GM12875 (cell line): ENCODE data around the gene OR4F6.

Source experiments
- H3K4me3 ChIP-seq: one replicate; pipeline ENCODE4 v1.5.1; 2011; ENCODE audit warnings: low read depth, low read length, control low read depth
- TF ChIP-seq, protein P1 (sequence below): IDR thresholded peaks from 2 replicates; pipeline ENCODE4 v1.5.1; 2011; ENCODE audit warnings: low read depth, mild to moderate bottlenecking, control low read depth, inconsistent platforms, low read length, moderate library complexity, borderline replicate concordance; ENCODE audit not compliant: insufficient read depth

The OR4F6 gene

DNA sequence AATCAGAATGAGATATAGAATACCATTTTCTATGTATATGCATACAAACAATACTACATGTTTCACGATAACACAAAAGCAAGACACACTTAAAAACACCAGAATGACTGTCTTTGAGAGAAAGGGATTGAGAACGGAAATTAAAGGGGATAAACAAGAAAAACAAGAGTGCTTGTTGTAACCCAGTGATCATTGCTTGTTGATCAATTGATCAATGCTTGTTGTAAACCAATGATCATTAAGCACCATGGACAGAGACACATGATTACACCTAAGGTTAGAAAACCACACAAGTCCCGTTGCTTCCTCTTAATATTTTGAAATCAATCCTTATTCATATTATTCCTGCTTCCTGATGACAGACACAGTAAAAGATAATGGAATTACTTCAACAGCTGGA, 7.6 kb downstream of the OR4F6 start:
- TF ChIP-seq, protein P1, sequence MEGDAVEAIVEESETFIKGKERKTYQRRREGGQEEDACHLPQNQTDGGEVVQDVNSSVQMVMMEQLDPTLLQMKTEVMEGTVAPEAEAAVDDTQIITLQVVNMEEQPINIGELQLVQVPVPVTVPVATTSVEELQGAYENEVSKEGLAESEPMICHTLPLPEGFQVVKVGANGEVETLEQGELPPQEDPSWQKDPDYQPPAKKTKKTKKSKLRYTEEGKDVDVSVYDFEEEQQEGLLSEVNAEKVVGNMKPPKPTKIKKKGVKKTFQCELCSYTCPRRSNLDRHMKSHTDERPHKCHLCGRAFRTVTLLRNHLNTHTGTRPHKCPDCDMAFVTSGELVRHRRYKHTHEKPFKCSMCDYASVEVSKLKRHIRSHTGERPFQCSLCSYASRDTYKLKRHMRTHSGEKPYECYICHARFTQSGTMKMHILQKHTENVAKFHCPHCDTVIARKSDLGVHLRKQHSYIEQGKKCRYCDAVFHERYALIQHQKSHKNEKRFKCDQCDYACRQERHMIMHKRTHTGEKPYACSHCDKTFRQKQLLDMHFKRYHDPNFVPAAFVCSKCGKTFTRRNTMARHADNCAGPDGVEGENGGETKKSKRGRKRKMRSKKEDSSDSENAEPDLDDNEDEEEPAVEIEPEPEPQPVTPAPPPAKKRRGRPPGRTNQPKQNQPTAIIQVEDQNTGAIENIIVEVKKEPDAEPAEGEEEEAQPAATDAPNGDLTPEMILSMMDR: no peak

DNA sequence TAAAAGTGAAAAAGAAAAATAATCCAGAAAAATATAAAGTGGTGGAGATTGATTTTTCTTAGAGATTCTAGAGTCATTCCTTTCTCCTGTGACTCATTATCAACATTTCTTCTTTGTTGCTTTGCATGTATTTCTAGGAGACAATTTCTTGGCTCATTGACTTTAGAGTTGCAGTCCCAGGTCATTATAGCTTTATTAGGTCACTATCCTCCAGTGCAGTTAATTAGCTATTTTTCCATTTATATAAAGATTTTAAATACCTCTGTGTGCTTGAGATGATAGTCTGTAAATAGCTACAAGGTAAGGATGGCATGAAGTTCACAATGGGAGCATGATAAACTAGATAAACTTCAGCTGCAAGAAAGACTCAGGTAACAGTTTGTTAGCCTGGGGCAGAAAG, 8.6 kb downstream of the OR4F6 start, which contains the start of gene OR4F15:
Gene OR4F15, plus strand, starts transcription at position 301 of the 400 bp plus-strand sequence. CDS start 5,985 bp downstream, outside the sequence.
- TF ChIP-seq, protein P1: no peak
- no peak within 1 kb of the TSS for H3K4me3 ChIP-seq

More for the DNA sequence above, 7.6 kb downstream of the OR4F6 start:
- H3K4me3 ChIP-seq: no peak overlapping the region

DNA sequence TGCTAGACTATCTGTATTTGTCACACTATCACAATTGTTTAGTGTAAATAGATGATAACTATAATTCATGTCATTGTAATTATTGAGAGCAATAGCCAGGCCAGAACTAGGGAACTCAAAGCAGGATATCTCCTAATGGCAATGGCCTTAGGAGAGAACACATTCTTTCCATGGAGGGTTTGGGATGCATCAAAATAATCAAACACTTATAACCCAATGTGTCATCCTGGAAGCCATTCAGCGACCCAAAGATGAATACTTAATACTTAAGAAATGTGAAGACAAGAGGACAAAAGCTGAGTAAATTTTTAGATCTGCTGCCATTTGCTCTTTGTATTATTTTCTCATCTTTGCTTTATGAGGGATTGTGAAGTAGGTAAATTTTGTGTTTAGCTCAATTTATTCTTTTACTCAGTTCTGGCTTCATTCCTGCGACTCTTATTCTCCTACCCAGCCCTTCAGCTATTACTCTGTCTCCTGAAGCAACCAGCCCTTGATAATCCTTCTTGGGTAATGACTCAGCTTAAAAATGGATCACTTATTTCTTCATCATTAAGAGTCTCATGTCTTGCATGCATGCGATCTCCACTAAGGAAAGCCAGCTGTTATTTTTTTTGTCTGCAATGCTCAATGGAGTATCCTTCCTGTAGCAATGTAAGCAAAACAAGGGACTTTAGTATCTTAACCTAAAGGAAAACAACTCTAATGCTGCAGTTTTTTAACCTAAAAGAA, 10.7 kb downstream of the OR4F6 start:
- TF ChIP-seq, protein P1: no peak
- no peak overlapping the region for H3K4me3 ChIP-seq

DNA sequence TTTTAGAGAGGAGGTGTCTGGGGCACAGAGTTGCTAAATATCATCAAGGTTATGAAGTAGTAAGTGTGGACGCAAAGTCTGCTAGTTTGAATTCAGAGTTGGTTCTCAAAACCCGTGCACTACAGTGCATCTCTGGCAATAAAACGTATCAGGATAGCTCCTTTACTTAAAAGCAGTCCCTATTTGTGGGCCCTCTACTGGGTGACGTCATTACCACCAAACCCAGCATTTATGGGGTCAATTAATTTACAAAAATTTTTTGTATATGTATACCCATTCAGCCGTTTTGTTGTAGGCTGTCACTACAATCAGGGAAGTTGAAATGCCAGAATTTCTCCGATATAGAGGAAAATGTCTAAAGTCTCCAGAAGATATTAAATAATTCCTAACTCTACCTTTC, 17.5 kb downstream of the OR4F6 start:
- TF ChIP-seq, protein P1: no peak
- H3K4me3 ChIP-seq: no peak overlapping the region

DNA sequence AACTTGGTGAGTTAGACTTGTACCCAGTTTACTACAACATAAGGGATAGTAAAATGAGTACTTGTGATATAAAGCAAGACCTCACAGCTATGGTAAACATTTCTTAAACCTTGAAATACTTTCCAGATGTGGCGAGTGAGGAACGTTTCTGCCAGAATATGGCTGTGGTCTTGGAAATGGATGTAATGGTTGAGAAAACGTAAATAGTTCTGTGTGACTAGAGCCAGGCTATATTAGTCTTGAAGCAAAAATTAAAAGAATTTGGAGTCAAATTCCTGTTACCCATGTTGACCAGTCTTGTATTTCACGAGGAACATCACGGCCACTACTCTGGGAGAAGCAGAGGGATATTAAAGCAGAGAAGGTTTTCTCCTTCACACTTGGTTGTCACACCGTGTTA, 23.9 kb downstream of the OR4F6 start:
- no peak overlapping the region for H3K4me3 ChIP-seq
- TF ChIP-seq, protein P1: no peak

DNA sequence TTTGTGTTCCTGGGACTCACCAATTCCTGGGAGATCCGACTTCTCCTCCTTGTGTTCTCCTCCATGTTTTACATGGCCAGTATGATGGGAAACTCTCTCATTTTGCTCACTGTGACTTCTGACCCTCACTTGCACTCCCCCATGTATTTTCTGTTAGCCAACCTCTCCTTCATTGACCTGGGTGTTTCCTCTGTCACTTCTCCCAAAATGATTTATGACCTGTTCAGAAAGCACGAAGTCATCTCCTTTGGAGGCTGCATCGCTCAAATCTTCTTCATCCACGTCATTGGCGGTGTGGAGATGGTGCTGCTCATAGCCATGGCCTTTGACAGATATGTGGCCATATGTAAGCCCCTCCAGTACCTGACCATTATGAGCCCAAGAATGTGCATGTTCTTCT, 25.5 kb downstream of the OR4F6 start:
- TF ChIP-seq, protein P1: no peak
- H3K4me3 ChIP-seq: no peak overlapping the region

DNA sequence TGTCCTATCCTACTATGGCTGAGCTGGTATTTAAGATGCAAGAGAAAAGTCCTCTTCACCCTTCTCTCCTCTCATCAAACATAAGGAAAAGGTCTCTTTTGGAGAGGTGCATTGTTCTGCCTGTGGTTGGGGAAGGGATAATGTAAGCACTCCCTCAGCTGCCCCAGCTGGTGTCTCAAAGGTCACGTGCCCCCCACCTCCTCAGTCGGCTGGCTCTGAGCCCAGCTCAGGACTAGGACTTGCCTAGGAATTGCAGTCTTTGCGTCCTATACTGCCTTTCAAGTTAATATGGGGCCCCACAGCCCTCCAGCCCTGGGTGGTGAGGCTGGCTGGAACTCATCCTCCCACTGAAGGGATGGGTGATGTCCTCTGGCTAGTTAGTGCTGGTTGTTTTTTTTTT, 38.3 kb downstream of the OR4F6 start:
- TF ChIP-seq, protein P1: no peak
- H3K4me3 ChIP-seq: no peak overlapping the region
